ENCODE measurements around the gene IFI27.

DNA sequence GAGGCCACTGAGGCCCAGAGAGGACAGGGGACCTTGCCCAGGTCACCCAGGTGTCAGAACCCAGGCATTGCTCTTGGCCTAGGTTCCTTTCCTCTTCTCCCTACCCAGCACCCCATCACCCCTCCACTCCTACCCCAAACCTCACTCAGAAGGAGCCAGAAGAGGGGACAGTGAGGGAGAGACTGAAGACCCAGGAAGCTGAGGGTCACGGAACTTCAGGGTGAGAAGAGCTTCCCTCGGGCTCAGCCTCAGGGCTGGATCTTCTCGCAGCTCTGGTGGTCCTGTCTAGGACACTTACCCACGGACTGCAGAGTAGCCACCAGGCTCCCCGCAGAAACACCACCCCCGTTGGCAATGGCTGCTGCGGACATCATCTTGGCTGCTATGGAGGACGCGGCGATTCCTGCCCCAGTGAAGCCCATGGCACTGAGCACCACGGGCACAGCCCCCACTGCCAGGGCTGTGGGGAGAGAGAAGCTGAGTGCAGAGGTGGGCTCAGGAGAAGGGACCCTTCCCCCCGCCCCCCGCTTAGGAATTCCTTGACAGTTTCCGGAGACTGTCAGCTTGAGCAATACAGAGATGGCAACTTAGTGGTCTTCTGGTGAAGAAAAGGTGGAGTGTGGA, 17.8 kb downstream of the IFI27 start:
- TF ChIP-seq, protein P1, sequence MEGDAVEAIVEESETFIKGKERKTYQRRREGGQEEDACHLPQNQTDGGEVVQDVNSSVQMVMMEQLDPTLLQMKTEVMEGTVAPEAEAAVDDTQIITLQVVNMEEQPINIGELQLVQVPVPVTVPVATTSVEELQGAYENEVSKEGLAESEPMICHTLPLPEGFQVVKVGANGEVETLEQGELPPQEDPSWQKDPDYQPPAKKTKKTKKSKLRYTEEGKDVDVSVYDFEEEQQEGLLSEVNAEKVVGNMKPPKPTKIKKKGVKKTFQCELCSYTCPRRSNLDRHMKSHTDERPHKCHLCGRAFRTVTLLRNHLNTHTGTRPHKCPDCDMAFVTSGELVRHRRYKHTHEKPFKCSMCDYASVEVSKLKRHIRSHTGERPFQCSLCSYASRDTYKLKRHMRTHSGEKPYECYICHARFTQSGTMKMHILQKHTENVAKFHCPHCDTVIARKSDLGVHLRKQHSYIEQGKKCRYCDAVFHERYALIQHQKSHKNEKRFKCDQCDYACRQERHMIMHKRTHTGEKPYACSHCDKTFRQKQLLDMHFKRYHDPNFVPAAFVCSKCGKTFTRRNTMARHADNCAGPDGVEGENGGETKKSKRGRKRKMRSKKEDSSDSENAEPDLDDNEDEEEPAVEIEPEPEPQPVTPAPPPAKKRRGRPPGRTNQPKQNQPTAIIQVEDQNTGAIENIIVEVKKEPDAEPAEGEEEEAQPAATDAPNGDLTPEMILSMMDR (IDR thresholded peaks at IDR 0.05), result no peak
- TF ChIP-seq EZH2 (IDR thresholded peaks at IDR 0.05; ENCODE audit: borderline replicate concordance, insufficient read depth, low read depth, low read length, poor library complexity, severe bottlenecking), result no peak

Data from B cell (primary cell).